ELR (cell line): ENCODE results near the gene FNIP1.
"Not testable (repeated sequence)": the region's sequence is repeated elsewhere in the genome, so short reads cannot be mapped to it uniquely, and the experiment has no call there.

Experiments used
- DNase-seq: peaks from one replicate; pipeline ENCODE4 v3.0.0-alpha.2; 2015; ENCODE audit warnings: low read depth

FNIP1 gene

DNA sequence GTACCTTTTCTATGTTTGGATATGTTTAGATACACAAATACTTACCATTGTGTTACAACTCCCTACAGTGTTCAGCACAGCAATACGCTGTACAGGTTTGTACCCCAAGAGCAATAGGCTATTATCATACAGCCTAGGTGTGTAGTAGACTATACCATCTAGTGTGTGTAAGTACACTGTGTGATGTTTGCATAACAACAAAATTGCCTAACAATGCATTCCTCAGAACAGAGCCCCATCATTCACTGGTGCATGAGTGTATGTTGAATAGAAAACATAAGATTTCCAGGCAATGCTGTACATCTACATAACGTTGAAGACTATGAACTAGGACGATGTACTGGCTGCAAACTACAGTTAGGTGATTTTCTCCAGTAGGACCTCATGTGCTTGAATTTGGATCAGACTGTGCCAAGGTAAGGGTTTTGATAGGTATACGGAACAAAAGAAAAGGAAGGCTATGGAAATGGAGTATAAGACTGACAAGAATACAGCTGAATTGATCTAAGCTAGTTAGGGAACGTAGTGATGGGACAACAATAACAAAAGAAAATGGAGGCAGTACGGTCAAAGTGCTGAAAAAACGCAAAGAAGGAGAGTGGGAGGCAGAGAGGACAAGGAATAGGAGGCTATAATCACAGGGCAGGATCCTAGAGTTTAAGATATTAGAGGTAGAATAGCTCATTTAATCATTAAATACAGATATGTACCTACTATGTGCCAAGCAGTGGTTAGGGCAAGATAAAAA, 46.9 kb downstream of the FNIP1 start:
- DNase-seq: peak; percentile 8

GRCh38 chr5:131749138-131749537, 47.7 kb downstream of the FNIP1 start:
- DNase-seq: peak; percentile 89

DNA sequence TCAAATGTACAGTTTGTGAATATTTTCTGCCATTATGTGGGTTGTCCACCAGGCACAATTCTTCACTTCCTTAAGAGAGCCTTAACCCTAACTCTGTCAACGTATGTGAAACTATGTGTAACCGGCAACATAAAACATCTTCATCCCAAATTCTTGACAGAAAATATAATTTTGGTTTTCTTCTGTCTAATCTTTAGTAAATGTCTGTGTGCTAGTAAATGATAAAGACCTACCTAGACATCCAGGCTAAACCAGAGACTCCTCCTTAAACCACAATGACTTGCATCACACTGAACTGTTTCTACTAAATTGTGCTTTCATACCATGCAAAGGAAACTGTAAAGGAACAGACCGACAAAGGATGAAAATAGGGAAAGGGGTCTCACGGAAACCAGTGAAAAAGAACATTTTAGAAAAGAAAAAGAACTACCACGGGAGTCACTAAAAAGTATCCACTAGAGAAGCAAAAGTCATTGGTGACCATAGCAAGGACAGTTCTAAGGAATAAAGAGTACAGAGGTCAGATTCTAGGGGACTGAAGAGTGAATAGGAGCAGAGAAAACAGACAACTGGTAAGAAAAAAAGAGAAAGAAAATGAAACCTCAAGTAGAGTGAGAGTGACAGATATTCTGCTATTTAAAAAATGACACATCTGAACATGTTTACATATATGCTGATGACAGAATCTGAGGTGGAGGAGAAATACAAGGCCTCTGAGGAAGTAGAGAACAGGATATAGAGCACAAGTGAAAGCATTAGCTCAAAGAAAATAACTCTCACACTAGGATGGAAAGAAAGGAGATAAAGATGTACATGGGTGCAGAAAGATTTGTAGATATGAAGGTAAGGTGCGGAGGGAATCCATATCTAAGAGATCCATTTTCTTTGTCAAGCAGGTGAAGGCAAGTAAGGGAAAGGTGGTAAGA, 49.4 kb downstream of the FNIP1 start:
- peak; percentile 68 for DNase-seq

DNA sequence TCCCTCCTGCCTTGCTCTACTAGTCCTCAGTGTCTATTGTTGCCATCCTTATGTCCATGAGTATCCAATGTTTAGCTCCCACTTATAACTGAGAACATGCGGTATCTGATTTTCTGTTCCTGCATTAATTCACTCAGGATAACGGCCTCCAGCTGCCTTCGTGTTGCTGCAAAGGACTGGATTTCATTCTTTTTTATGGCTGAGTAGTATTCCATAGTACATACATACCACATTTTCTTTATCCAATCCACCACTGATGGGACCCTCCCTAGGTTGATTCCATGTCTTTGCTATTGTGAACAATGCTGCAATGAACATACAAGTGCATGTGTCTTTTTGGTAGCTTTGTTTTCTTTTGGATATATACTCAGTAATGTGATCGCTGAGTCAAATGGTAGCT, 50.4 kb downstream of the FNIP1 start:
- DNase-seq: no peak

DNA sequence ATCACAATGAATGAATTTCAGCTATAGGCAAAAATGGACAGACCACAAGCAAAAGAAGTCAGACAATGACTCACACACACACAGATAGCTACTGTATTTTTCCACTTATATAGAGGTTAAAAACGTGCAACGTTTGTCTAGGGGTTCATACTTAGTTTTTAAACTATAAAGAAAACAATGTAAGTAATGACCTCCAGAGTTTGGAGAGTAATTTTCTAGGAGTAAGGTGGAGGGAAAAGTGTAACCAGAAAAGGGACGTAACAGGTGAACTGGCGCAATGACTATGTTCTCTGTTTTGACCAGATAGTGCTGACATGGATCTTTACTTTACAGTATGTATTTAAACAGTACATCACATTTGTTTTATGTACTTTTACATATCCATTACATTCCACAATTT, 51.1 kb downstream of the FNIP1 start:
- DNase-seq: peak; percentile 53

- DNase-seq: no peak
Measured at GRCh38 chr5:131745155-131745554, 51.7 kb downstream of the FNIP1 start.

DNA sequence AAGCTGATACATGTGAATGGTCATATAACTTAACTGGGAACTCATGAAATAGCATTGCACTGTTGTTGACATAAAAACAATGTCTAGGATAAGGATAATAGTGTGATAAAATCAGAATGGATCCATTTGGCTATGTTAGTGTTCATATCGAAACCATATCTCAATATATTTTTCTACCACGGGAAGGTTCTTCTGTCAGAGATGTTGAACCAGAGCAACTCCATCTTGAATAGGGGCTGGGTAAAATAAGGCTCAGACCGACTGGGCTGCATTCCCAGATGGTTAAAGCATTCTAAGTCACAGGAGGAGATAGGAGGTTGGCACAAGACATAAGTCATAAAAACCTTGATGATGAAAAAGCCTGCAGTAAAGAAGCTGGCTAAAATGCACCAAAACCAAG, 56.3 kb downstream of the FNIP1 start:
- DNase-seq: no peak

GRCh38 chr5:131735393-131735792, 61.4 kb downstream of the FNIP1 start:
- DNase-seq: no peak

- DNase-seq: not testable (repeated sequence)
Measured at GRCh38 chr5:131734939-131735338, 61.9 kb downstream of the FNIP1 start.

- not testable (repeated sequence) for DNase-seq
Measured at GRCh38 chr5:131729292-131729691, 67.5 kb downstream of the FNIP1 start.

GRCh38 chr5:131724089-131724488, 72.7 kb downstream of the FNIP1 start:
- not testable (repeated sequence) for DNase-seq

DNA sequence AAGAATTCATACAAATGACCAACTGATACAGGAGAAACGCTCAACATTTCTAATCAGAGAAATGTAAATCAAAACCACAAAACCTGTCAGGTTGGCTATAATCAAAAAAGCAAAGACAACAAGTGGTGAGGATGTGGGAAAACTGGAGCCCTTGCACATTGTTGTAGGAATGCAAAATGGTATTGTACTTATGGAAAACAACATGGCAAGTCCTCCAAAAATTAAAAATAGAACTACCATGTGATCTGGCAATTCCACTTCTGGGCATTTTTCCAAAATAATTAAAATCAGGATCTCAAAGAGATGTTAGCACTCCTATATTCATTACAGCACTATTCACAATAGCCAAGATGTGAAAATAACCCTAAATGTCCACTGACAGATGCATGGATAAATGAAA, 76.1 kb downstream of the FNIP1 start:
- DNase-seq: no peak

- DNase-seq: no peak
Measured at GRCh38 chr5:131719564-131719963, 77.3 kb downstream of the FNIP1 start.

GRCh38 chr5:131718487-131719014, 78.3 kb downstream of the FNIP1 start:
- no peak for DNase-seq

DNA sequence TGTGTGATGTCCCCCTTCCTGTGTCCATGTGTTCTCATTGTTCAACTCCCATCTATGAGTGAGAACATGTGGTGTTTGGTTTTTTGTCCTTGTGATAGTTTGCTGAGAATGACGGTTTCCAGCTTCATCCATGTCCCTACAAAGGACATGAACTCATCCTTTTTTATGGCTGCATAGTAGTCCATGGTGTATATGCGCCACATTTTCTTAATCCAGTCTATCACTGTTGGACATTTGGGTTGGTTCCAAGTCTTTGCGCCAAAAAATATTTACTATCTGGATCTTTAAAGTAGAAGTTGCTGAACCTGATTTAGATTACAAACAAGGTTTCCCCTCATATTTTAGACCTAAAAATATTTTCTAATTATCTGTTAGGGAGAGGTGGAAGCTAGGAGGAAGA, 79.7 kb downstream of the FNIP1 start:
- DNase-seq: not testable (repeated sequence)

DNA sequence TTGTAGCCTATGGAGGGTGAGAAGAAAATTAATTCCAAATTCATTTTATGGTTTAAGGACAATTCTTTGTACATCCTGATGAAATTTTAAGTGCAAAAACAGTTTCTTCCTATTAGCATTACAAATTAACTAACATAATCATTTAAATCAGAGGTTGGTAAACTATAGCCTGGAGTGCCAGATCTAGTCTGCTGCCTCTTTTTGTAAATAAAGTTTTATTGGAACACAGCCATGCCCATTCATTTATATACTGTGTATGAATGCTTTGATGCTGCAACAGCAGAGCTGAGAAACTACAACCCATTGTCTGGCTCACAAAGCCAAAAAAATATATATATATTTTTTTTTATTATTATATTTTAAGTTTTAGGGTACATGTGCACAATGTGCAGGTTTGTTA, 80.2 kb downstream of the FNIP1 start:
- DNase-seq: no peak

GRCh38 chr5:131710391-131710790, 86.4 kb downstream of the FNIP1 start:
- no peak for DNase-seq

GRCh38 chr5:131709043-131709442, 87.8 kb downstream of the FNIP1 start:
- DNase-seq: no peak

DNA sequence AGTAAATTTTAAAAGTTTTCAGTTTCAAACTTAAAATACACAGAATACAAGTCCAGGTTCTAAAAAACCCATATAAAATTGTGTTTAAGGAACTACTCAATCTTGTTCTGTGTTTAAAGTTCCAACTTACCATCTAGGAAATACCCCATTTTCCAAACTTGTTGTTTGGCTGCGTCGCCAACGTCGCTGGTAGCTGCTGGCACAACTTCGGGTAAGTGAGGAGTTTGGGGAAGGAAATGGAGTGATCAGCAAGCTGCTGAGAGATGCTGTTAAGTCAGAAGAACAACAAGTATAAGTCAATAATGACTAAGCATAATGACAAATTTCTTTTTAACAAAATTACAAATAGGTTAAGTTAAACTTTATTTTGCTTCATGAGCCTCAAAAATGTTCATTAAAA, 90.5 kb downstream of the FNIP1 start:
- no peak for DNase-seq

DNA sequence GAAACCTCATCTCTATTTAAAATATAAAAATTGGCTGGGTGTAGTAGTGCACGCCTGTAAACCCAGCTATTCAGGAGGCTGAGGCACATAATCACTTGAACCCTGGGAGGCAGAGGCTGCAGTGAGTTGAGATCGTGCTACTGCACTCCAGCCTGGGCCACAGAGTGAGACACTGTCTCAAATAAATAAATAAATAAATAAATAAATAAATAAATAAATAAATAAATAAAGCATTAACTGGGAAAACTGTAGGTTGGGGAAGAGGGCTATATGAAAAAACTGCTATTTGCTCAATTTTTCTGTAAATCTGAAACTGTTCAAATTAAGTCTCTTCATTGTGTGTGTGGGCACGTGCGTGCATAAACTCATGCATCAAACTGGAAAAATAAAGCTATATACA, 101.9 kb downstream of the FNIP1 start:
- no peak for DNase-seq

GRCh38 chr5:131693894-131694293, 102.9 kb downstream of the FNIP1 start:
- no peak for DNase-seq

DNA sequence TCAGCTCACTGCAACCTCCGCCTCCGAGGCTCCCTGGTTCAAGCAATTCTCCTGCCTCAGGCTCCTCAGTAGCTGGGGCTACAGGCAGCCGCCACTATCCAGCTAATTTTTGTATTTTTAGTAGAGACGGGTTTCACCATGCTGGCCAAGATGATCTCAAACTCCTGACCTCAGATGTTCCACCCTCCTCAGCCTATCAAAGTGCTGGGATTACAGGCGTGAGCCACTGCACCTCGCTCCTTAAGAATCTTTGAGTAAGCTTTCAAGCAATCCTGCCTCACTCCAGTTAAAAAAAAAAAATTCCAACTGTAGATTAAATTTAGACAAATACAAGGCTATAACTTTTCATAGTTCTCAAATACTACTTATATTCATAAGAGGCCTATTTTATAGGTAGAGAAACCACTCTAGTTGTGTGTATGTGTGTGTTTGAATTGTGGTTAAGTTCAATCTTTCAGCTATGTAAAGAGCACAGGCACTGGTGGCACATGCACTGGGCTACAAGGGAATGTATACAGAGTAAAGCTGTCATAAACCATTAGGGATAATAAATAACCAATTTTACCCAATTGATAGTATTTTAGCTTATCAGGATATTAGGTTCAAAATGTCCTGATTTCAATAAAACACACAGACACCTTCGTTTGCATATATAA, 111.2 kb downstream of the FNIP1 start:
- no peak for DNase-seq
